GM19328 (cell line): Measurements from ENCODE around the gene RAN.
A peak's percentile ranks its signal among the peaks of the same experiment; 100 is the strongest.
"Not testable (repeated sequence)": the region's sequence is repeated elsewhere in the genome, so short reads cannot be mapped to it uniquely, and the experiment has no call there.

Experiments used
- ATAC-seq: cut with Tn5 transposase; IDR thresholded peaks from one replicate; pipeline ENCODE4 v1.9.1; 2021; ENCODE audit warnings: mild to moderate bottlenecking, moderate library complexity; ENCODE audit not compliant: unreplicated experiment

Gene RAN

DNA sequence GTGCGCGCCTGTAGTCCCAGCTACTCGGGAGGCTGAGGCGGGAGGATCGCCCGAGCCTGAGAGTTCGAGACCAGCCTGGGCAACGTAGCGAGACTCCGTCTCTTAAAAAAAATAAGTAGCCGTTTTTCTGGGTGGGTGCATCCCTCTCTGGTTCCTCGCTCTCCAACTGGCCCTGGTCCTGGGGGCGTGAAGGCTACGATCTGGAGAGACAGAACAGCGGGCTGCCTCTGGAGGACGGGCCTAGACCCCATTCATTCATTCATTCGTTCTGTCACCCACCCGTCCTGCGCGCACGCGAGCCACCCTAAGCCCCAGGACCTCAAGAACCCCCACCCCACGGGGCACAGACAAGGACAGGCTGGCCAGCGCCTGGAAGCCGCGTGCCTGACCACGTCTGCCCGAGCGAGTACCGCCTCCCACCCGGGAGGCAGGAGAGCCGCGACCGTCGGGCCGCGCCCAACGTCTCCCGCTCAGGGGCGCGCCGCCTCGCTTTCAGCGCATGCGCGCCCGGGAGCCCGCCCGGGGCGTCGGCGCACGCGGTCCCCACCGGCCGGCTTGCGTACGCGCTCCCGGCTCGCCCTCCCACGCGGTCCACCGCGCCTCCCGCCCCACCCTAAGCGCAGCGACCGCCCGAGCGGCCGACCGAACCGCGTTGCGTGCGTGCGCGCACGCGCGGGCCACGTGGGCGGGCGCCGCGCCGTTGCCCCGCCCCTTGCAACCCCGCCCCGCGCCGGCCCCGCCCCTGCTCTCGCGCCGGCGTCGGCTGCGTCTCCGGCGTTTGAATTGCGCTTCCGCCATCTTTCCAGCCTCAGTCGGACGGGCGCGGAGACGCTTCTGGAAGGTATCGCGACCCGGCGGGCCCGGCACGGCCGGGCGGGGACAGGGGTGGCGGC lies at the start of gene RAN:
TSS of gene RAN (plus strand) at position 781 of the 893 bp plus-strand sequence. CDS start 528 bp downstream, outside the sequence.
- peak; percentile 74 for ATAC-seq

- ATAC-seq = no peak
Observed at GRCh38 chr12:130825771-130826150, 46.1 kb upstream of the RAN start.

DNA sequence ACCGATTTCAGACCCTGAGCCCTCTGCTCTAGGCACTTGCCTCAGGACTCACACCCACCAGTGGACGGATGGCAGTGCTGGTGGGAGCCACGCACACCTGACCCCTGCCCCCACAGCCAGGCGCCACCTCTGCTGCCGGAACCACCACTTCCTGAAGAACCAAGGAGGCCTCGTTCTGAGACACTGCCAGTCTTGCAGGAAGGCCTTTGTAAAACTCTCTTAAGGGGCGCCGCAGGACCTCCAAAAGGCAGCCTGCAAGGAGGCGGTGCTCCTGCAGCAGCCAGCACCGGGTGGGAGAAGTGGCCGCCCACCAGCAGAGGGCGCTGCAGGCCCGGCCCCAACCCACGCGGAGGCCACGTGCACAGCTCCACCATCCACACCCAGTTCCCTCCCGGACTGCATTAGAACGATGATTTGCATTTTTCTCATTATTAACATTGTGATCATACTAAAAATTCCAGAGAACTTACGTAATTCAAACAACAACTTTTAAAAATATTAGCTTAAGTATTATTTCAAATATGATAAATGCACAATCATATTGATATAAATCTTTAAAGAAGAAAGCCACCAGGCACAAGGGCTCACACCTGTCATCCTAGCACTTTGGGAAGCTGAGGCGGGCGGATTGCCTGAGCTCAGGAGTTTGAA lies 45.6 kb upstream of the RAN start:
- no peak for ATAC-seq

DNA sequence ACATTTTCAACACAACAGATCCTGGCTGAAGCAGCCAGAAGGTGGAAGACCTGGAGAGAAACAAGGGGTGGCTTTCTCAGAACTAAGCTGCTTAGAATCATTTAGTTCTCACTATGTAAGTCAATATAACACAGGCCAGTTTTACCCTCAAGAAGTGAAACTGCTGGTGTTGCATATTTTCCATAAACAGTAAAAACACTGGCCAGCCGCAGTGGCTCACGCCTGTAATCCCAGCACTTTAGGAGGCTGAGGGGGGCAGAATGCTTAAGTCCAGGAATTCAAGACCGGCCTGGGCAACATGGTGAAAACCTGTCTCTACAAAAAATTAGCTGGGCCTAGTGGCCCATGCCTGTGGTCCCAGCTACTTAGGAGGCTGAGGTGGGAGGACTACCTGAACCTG lies 44.4 kb upstream of the RAN start:
- no peak for ATAC-seq

- no peak for ATAC-seq
Observed at GRCh38 chr12:130828895-130829294, 43.0 kb upstream of the RAN start.

DNA sequence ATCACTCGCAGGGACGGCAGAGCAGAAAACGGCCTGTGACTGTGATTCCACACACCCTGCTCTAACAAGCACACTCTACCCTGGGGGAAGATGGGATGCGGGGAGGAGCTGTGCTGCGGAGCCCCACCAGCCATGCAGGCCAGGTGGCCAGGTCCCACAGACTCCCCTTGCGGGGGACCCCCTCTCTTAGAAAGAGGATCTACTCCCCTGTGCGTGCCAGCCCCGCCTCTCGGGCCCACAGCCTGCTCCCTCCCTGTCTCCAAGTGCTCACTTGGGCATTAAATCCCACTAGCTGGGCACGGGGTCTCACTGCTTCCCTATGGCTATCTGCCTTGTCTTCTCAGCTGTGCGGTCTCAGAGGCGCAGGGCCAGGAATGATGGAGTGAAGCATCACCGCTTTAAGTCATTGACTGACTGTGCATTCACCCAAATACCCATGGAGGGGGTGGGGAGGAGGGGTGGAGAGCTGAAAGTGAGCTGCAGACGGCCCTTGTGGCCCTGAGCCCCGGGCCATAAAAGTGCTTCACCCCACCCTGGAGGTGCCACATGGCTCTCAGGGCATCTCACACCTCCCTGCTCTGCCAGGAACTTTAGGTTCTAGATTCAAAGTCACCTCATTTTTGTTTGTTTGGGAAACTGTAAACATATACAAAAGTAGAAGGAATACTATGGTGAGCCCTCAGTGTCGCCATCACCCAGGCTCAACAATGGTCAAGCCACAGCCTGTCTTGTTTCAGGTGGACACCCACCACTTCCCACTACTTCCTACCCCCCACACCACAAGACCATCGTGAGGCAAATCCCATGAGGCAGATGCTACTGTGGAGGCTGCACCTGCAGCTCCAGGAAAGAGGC lies 42.2 kb upstream of the RAN start:
- ATAC-seq = no peak

GRCh38 chr12:130830246-130830551 lies 41.7 kb upstream of the RAN start:
- no peak for ATAC-seq

- no peak for ATAC-seq
Observed at GRCh38 chr12:130831246-130831645, 40.6 kb upstream of the RAN start.

DNA sequence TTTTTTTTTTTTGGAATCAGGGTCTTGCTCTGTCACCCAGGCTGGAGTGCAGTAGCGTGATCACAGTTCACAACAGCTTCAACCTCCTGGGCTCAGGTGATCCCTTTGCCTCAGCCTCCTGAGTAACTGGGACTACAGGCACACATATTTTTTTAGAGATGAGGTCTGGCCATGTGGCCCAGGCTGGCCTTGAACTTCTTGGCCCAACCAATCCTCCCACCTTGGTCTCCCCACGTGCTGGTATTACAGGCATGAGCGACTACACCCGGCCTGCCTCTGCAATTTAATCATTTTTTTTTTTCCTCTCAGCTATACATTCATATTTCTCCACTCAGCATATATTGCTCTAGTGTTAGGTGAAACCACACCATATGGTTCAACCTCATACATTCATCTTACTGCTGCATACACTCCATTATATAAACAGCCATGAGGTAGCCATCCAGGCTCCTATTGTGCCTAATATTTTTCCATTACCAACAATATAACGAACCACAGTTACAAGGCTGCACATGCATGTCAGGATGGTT lies 39.9 kb upstream of the RAN start:
- ATAC-seq = no peak

GRCh38 chr12:130832561-130833209 lies 39.2 kb upstream of the RAN start:
- no peak for ATAC-seq

GRCh38 chr12:130835011-130835410 lies 36.9 kb upstream of the RAN start:
- ATAC-seq = no peak

DNA sequence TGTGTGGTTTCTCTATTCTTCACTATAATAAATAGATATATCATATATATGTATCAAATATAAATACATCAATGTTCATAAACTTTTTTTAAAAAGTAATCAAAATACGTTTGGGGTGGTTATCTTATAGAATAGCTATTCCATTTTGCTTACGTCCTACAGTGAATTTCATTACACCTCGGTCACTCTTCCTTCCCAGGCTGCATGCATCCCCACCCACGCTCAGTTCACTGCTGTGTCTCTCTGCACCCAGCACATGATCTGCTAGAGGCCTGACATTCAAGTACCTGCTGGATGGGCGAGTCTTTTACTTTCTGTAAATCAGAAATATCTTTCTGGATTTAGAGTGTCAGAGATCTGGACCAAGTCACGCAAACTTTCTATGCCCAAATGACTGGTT lies 36.4 kb upstream of the RAN start:
- no peak for ATAC-seq

GRCh38 chr12:130838284-130838950 lies 33.4 kb upstream of the RAN start:
- peak; percentile 21 for ATAC-seq

- peak; percentile 85 for ATAC-seq
Observed at GRCh38 chr12:130838951-130839769, 32.7 kb upstream of the RAN start, which contains the start of gene STX2. Gene STX2, minus strand, starts transcription at chr12:130839250. Its CDS starts 151 bp downstream, at chr12:130839099.

DNA sequence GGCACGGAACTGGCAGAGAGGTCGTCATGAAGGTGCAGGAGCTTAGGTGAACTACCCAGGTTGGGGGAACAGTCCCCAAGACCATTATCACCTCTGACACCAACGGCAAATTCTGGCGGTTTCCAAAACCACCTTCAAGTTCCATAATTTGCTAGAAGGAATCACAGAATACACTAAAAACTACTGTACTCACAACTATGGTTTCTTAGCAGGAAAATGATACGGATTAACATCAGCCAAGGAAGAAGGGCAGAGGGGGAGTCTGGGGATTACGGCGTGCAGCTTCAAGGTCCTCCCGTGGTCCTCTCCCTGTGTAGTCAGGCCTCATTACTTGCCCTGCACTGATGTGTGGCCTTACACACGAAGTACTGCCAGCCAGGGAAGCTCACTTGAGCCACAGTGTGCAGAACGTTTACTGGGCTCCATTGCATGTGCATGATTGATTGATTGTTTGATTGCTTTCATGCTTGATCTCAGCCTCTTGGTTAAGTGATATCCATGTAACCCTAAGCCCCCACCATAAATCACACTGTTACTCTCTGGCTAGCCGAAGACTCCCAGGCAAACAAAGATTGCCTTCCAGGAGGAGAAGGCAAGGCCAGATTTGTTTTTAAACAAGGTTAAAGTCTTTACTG lies 32.0 kb upstream of the RAN start:
- no peak for ATAC-seq

GRCh38 chr12:130846369-130846768 lies 25.5 kb upstream of the RAN start:
- ATAC-seq = no peak

DNA sequence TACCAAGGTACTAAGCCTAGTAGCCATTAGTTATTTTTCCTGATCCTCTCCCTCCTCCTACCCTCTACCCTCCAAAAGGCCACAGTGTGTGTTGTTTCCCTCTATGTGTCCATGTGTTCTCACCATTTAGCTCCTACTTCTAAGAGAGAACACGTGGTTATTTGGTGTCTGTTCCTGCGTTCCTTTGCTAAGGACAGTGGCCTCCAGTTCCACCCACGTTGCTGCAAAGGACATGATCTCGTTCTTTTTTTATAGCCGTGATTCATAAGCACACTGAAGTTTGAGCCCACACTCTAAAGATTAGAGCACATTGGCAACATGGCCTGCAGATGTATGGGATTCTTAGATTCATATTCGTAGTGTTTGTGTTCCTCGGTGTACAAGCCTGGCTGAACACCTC lies 24.8 kb upstream of the RAN start:
- ATAC-seq = no peak

DNA sequence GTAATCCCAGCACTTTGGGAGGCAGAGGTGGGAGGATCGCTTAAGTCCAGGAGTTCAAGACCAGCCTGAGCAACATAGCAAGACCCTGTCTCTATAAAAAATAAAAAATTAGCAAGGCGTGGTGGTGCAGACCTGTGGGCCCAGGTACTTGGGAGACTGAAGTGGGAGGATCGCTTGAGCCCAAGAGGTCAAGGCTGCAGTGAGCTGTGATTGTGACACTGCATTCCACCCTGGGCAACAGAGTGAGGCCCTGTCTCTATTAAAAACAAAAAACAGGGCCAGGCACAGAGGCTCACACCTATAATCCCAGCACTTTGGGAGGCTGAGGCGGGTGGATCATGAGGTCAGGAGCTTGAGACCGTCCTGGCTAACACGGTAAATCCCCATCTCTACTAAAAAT lies 23.8 kb upstream of the RAN start:
- not testable (repeated sequence) for ATAC-seq

DNA sequence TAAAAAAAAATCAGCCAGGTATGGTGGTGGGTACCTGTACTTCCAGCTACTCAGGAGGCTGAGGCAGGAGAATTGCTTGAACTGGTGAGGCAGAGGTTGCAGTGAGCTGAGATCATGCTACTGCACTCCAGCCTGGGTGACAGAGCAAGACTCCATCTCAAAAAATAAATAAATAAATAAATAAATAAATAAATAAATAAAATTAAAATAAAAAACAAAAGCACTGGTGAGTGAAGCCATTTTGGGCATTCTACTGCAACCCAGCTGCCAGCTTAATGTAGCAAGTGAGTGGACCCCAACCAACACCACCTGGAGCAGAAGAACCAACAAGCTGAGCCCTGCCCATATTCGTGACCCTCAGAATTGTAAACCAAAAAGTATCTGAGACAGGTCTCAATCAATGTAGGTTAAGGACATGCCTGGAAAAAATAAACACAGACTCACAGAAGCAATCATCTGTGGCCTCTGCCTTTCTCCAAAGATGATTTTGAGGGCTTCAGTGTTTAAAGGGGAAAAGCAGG lies 23.0 kb upstream of the RAN start:
- not testable (repeated sequence) for ATAC-seq
